GM12878 (cell line): Measurements from ENCODE around the gene CELSR1. TPM values are rescaled to one million over a fixed set of nuclear protein-coding genes. Genes with fewer than 3 reads are reported as not detected.

Experiments used
- ATAC-seq: fragments of 200-7000 bp; cut with Tn5 transposase; 3 replicates; pipeline ENCODE4 v1.9.1; 2020; ENCODE audit warnings: mild to moderate bottlenecking, moderate library complexity
- BruUV-seq: library from RNA; stranded (reverse); fragments of 400-500 nt; replicated peaks from 2 replicates; lab custom pipeline; 2021; lab: Mats Ljungman, UMichigan
- CTCF ChIA-PET: fragments of 300-600 bp; sonication (Branson Sonifier 250); formaldehyde crosslinking; extraction: SDS; loops from one replicate; lab custom pipeline; 2021; ENCODE audit warnings: inconsistent platforms; lab: Yijun Ruan, JAX
- POLR2A ChIA-PET: fragments of 350-600 bp; formaldehyde crosslinking; extraction: SDS; loops from one replicate; lab custom pipeline; 2021; ENCODE audit warnings: inconsistent platforms; lab: Charles Lee
- RAD21 ChIA-PET: fragments of 300-600 bp; sonication (Branson Sonifier 250); formaldehyde crosslinking; loops from one replicate; lab custom pipeline; 2023; ENCODE audit warnings: antibody characterized with exemption; ENCODE audit not compliant: unreplicated experiment; lab: Charles Lee
- SMC1A ChIA-PET: fragments of 300-600 bp; sonication (Branson Sonifier 250); formaldehyde crosslinking; loops from one replicate; lab custom pipeline; 2023; ENCODE audit not compliant: unreplicated experiment, uncharacterized antibody; lab: Charles Lee
- DNase-seq: peaks from one replicate; pipeline ENCODE4 v3.0.0-alpha.2; 2011; ENCODE audit warnings: low read depth, low spot score
- FAIRE-seq: peaks from 3 replicates; lab custom pipeline; 2011; peaks lifted over from hg19 to GRCh38; lab: Jason Lieb, UNC
- H2AFZ ChIP-seq: 2 replicates; pipeline ENCODE4 v1.6.0; 2011; ENCODE audit warnings: low read depth, low read length, control low read depth; ENCODE audit not compliant: control insufficient read depth
- H3K27ac ChIP-seq: 2 replicates; pipeline ENCODE4 v1.5.1; 2011; ENCODE audit warnings: control low read depth; ENCODE audit not compliant: control insufficient read depth, insufficient read depth
- H3K27me3 ChIP-seq, 2 experiments: replicated peaks in 1 of 2; 2 replicates each; pipeline versions ENCODE4 v1.6.0 to v1.6.1; 2011; ENCODE audit warnings: low read length in 1 of 2; ENCODE audit not compliant: control insufficient read depth in 2 of 2, insufficient read depth in 2 of 2
- H3K36me3 ChIP-seq, 2 experiments: 2 replicates each; pipeline ENCODE4 v1.5.1; 2011; ENCODE audit warnings: low read length in 1 of 2; ENCODE audit not compliant: control insufficient read depth in 2 of 2, insufficient read depth in 2 of 2
- H3K4me1 ChIP-seq: 2 replicates; pipeline ENCODE4 v1.6.1; 2011; ENCODE audit warnings: mild to moderate bottlenecking, low read length, moderate library complexity, mixed read lengths; ENCODE audit not compliant: control insufficient read depth, insufficient read depth
- H3K4me2 ChIP-seq: 2 replicates; pipeline ENCODE4 v1.6.0; 2011; ENCODE audit warnings: control low read depth; ENCODE audit not compliant: control insufficient read depth, insufficient read depth
- H3K4me3 ChIP-seq: fragments of 200-600 bp; sonication (generic); 2 replicates; pipeline ENCODE4 v1.5.1; 2016
- H3K79me2 ChIP-seq: 2 replicates; pipeline ENCODE4 v1.6.0; 2011; ENCODE audit warnings: low read length; ENCODE audit not compliant: control insufficient read depth, insufficient read depth
- H3K9ac ChIP-seq: 2 replicates; pipeline ENCODE4 v1.8.0; 2011; ENCODE audit warnings: low read length, control low read depth, mixed read lengths; ENCODE audit not compliant: control insufficient read depth, insufficient read depth
- H3K9me3 ChIP-seq: replicated peaks from 3 replicates; pipeline ENCODE4 v1.5.1; 2011; ENCODE audit warnings: mild to moderate bottlenecking, low read length; ENCODE audit not compliant: control insufficient read depth, insufficient read depth
- H4K20me1 ChIP-seq: 2 replicates; pipeline ENCODE4 v1.6.0; 2011; ENCODE audit not compliant: control insufficient read depth, insufficient read depth
- BHLHE40 ChIP-seq, 2 experiments: fragments of 450-650 bp in 1 of 2; IDR thresholded peaks; 2 replicates each; pipeline ENCODE4 v1.6.1; 2011 to 2017; ENCODE audit warnings: low read depth in 2 of 2, borderline replicate concordance in 1 of 2, improper control_type of control experiment in 1 of 2, low read length in 1 of 2, mild to moderate bottlenecking in 1 of 2
- NFYA ChIP-seq: IDR thresholded peaks from 2 replicates; pipeline ENCODE4 v1.6.1; 2011; ENCODE audit warnings: low read depth, mild to moderate bottlenecking, low read length, improper control_type of control experiment, borderline replicate concordance
- WGBS: methylation state at CpG from one replicate; pipeline ENCODE4 v1.1.6; 2016; ENCODE audit warnings: low lambda C conversion rate; ENCODE audit not compliant: insufficient replicate concordance, insufficient coverage; ENCODE audit errors: missing lambda C conversion rate; 5-methylcytosine and 5-hydroxymethylcytosine counted together
- in situ Hi-C: fragments of 300-500 bp; cut with MboI; formaldehyde crosslinking; loops from 9 replicates; pipeline ENCODE4 v1.14.3; 2018; ENCODE audit warnings: mixed read lengths
- intact Hi-C: fragments of 100-400 bp; cut with micrococcal nuclease; formaldehyde crosslinking; loops from one replicate; pipeline ENCODE4 v1.14.2; 2022; ENCODE audit not compliant: unreplicated experiment
- polyA plus RNA-seq, 11 experiments: library from polyadenylated mRNA; depleted of rRNA in 4 of 11; unstranded in 6 of 11; stranded (reverse) in 5 of 11; fragments of >200 nt; fragmentation: Nextera tagmentation in 4 of 11; fragmentation: Illumina TruSeq in 1 of 11; extraction: Ambion mirVana in 4 of 11; extraction: Trizol in 1 of 11; gene quantifications; 1 replicate in 1 of 11; 2 replicates in 10 of 11; pipeline versions ENCODE4 v1.2.1 to v1.2.3, GENCODE V29; 2011 to 2016; ENCODE audit warnings: inconsistent platforms in 2 of 11, missing spikeins in 2 of 11, low read depth in 1 of 11
- total RNA-seq, 4 experiments: library from RNA; depleted of rRNA in 3 of 4; stranded (reverse); fragments of >200 nt in 3 of 4; fragmentation: Illumina TruSeq in 1 of 4; extraction: Trizol in 1 of 4; gene quantifications; 2 replicates each; pipeline versions ENCODE4 v1.2.1 to v1.2.3, GENCODE V29; 2013 to 2021

Gene CELSR1
- total and polyA plus RNA-seq, 10 of the 15 experiments (the other 5 are each of a cell fraction or from before 2014, with no cell fraction given), result 0.05 to 1.7 (median 0.35) TPM; not detected in 2

DNA sequence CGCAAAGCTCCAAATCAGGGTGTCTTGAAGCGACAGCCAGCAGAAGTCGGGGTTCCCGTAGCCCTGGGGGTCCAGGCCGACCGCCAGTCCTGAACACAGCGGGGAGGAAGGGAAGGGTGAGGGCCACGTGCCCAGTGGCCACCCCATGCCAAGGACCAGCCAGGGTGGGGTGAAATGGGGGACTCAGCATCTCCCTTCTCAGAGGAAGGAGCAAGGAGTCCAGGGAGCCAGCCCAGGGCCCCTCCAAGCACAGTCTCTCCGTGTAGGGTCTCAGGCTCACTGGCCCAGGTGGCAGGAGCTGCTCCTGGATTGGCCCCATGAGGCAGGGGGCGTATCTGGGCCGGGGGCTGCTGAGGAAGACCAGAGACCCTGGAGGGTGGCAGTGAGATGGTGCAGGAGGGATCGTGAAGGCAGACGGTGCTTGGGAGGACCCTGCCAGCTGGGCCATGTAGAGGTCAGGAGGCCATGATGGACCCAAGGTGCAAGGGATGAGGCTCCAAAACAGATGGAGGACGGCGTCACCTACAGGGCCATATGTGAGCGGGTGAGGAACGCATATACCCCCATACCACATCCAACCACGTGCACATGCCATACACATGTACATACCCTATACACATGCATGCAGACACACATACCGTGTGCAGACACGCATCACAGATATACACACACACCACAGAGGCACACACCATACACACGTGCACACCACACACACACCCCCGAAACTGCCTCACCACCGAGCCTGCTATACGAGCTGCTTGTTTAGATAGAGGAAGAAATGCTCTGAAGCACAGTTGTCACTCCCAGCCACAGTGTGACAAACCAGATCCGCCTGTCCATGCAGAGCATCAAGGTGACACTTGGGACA, 167.5 kb downstream of the CELSR1 start:
- no peak for ATAC-seq
- H3K79me2 ChIP-seq, result no peaks in the 10 kb centered on the region
- H3K4me3 ChIP-seq, result no peak overlapping the region
- DNase-seq, result no peak
- ChIA-PET RAD21 (no interaction called here), CTCF (no interaction called here), SMC1A (no interaction called here), POLR2A (no interaction called here)
- no peak overlapping the region for H3K9ac ChIP-seq
- peaks cover 6% of the 10 kb centered on the region for H3K4me1 ChIP-seq
- H3K4me2 ChIP-seq, result no peak overlapping the region
- no peaks in the 10 kb centered on the region; the same call in 2 of the 3 replicates for H3K9me3 ChIP-seq
- H3K27me3 ChIP-seq, result no peaks in the 10 kb centered on the region
- no TSS peak for BruUV-seq
- no peak for FAIRE-seq
- in situ Hi-C loops, result loop anchor here (5.0 kb wide), 1 partner anchor 172 kb away; no protein-coding TSS in a partner anchor
- WGBS, result 26% methylated on average over 25 of the region's 25 CpGs
- no peaks in the 10 kb centered on the region for H4K20me1 ChIP-seq
- no peak overlapping the region for H3K27ac ChIP-seq
- no peaks in the 10 kb centered on the region for H3K36me3 ChIP-seq
- TF ChIP-seq NFYA (no peak), BHLHE40 (IDR thresholded peaks at IDR 0.05; ENCODE audit: borderline replicate concordance in 1 of 2, low read depth in 2 of 2, low read length in 1 of 2) (peak in 1 of 2 experiments; percentile 51; a peak in 2 of 4 replicates)
- intact Hi-C loops, result no loop called here
- H2AFZ ChIP-seq, result no peak overlapping the region
